SK-N-SH (cell line): ENCODE results near the gene CAMKMT. TPM values are rescaled to one million over a fixed set of nuclear protein-coding genes. Genes with fewer than 3 reads are reported as not detected.

Source experiments
- CTCF ChIA-PET: fragments of 300-600, 350-600 bp; formaldehyde crosslinking; extraction: SDS; loops from one replicate; lab custom pipeline; 2021; lab: Yijun Ruan, JAX
- POLR2A ChIA-PET: fragments of 350-600 bp; sonication (Branson Sonifier 250); formaldehyde crosslinking; extraction: SDS; loops from one replicate; lab custom pipeline; 2020; ENCODE audit warnings: antibody characterized with exemption, inconsistent platforms; lab: Yijun Ruan, JAX
- DNase-seq: peaks from one replicate; pipeline ENCODE4 v3.0.0; 2012
- H2AFZ ChIP-seq: fragments of 200-600 bp; sonication (generic); 2 replicates; pipeline ENCODE4 v1.8.1; 2016; ENCODE audit warnings: antibody characterized with exemption, mild to moderate bottlenecking, low read depth
- H3F3A ChIP-seq: fragments of 200-600 bp; sonication (generic); replicated peaks from 2 replicates; pipeline ENCODE3; 2016; ENCODE audit warnings: antibody characterized with exemption, mild to moderate bottlenecking; ENCODE audit not compliant: insufficient read depth
- H3K27ac ChIP-seq, 2 experiments: fragments of 200-500 bp in 1 of 2; fragments of 200-600 bp in 1 of 2; sonication (Bioruptor generic) in 1 of 2; sonication (generic), shearing (Covaris generic) in 1 of 2; 2 replicates each; pipeline versions ENCODE4 v1.5.1 to v1.6.1; 2014 to 2016; ENCODE audit warnings: low read depth in 2 of 2, inconsistent platforms in 1 of 2, low read length in 1 of 2, mild to moderate bottlenecking in 1 of 2, mixed read lengths in 1 of 2
- H3K27me3 ChIP-seq: fragments of 200-600 bp; sonication (generic), shearing (Covaris generic); 2 replicates; pipeline ENCODE4 v1.6.1; 2016; ENCODE audit warnings: mixed run types; ENCODE audit not compliant: insufficient read depth
- H3K36me3 ChIP-seq, 2 experiments: fragments of 200-500 bp in 1 of 2; fragments of 200-600 bp in 1 of 2; sonication (Bioruptor generic) in 1 of 2; sonication (generic) in 1 of 2; replicated peaks in 1 of 2; 2 replicates each; pipeline versions ENCODE3 to v1.5.1; 2014 to 2016; ENCODE audit warnings: low read length in 1 of 2, mild to moderate bottlenecking in 1 of 2; ENCODE audit not compliant: insufficient read depth in 2 of 2, control insufficient read depth in 1 of 2
- H3K4me1 ChIP-seq, 2 experiments: fragments of 200-500 bp in 1 of 2; fragments of 200-600 bp in 1 of 2; sonication (Bioruptor generic) in 1 of 2; sonication (generic), shearing (Covaris generic) in 1 of 2; 2 replicates each; pipeline versions ENCODE4 v1.5.1 to v1.6.1; 2014 to 2016; ENCODE audit warnings: low read depth in 1 of 2, low read length in 1 of 2, mixed run types in 1 of 2; ENCODE audit not compliant: insufficient read depth in 2 of 2, control insufficient read depth in 1 of 2
- H3K4me2 ChIP-seq: fragments of 200-600 bp; sonication (generic), shearing (Covaris generic); 2 replicates; pipeline ENCODE4 v1.6.1; 2017; ENCODE audit warnings: mixed run types
- H3K4me3 ChIP-seq, 2 experiments: fragments of 200-500 bp in 1 of 2; fragments of 200-600 bp in 1 of 2; sonication (Bioruptor generic) in 1 of 2; sonication (generic), shearing (Covaris generic) in 1 of 2; 2 replicates each; pipeline versions ENCODE4 v1.5.1 to v1.8.1; 2014 to 2016; ENCODE audit warnings: low read depth in 2 of 2, inconsistent platforms in 1 of 2, low read length in 1 of 2, mild to moderate bottlenecking in 1 of 2, mixed read lengths in 1 of 2, moderate library complexity in 1 of 2
- H3K79me2 ChIP-seq: fragments of 200-600 bp; sonication (generic); 2 replicates; pipeline ENCODE4 v1.8.1; 2017; ENCODE audit warnings: mild to moderate bottlenecking; ENCODE audit not compliant: insufficient read depth
- H3K9ac ChIP-seq: fragments of 200-600 bp; sonication (generic); 2 replicates; pipeline ENCODE4 v1.6.1; 2017; ENCODE audit warnings: mixed run types
- H3K9me2 ChIP-seq: fragments of 200-600 bp; sonication (generic); 2 replicates; pipeline ENCODE4 v1.6.1; 2017; ENCODE audit warnings: mixed run types
- H3K9me3 ChIP-seq: fragments of 200-600 bp; sonication (generic); 2 replicates; pipeline ENCODE4 v1.6.1; 2017; ENCODE audit warnings: mixed run types, mild to moderate bottlenecking, moderate library complexity
- H4K20me1 ChIP-seq: fragments of 200-600 bp; sonication (generic); 2 replicates; pipeline ENCODE4 v1.6.1; 2017; ENCODE audit warnings: mild to moderate bottlenecking, mixed run types; ENCODE audit not compliant: insufficient read depth
- CHD2 ChIP-seq: fragments of 150-350 bp; IDR thresholded peaks from 2 replicates; pipeline ENCODE4 v1.6.1; 2018; ENCODE audit warnings: low read length; ENCODE audit not compliant: partially characterized antibody
- CTCF ChIP-seq: fragments of 200-600 bp; sonication (generic); IDR thresholded peaks from 2 replicates; pipeline ENCODE4 v1.6.1; 2017; ENCODE audit warnings: antibody characterized with exemption, mild to moderate bottlenecking, moderate library complexity
- ELF1 ChIP-seq: IDR thresholded peaks from 2 replicates; pipeline ENCODE4 v1.4.0; 2012
- EZH2phosphoT487 ChIP-seq: fragments of 200-600 bp; sonication (generic); IDR thresholded peaks from 2 replicates; pipeline ENCODE4 v1.6.1; 2017; ENCODE audit warnings: low read depth, mixed run types, mild to moderate bottlenecking, antibody characterized with exemption, moderate library complexity, borderline replicate concordance
- FOXM1 ChIP-seq: IDR thresholded peaks from 2 replicates; pipeline ENCODE4 v1.4.0; 2012; ENCODE audit warnings: low read depth, mild to moderate bottlenecking
- GABPA ChIP-seq: IDR thresholded peaks from 2 replicates; pipeline ENCODE4 v1.4.0; 2012; ENCODE audit warnings: low read depth, mild to moderate bottlenecking
- GATA2 ChIP-seq: sonication (generic); formaldehyde crosslinking; IDR thresholded peaks from 2 replicates; pipeline ENCODE4 v1.5.0; 2020; ENCODE audit warnings: mild to moderate bottlenecking, missing genetic modification reagents
- IRF3 ChIP-seq: fragments of 150-350 bp; IDR thresholded peaks from 2 replicates; pipeline ENCODE4 v1.6.1; 2016; ENCODE audit warnings: mild to moderate bottlenecking, low read depth, low read length
- MXI1 ChIP-seq: IDR thresholded peaks from 2 replicates; pipeline ENCODE4 v1.6.1; 2012; ENCODE audit warnings: mild to moderate bottlenecking, low read depth, low read length, improper control_type of control experiment
- NRF1 ChIP-seq: IDR thresholded peaks from 2 replicates; pipeline ENCODE4 v1.6.1; 2012; ENCODE audit warnings: low read depth, mild to moderate bottlenecking, low read length
- RCOR1 ChIP-seq: fragments of 150-350 bp; IDR thresholded peaks from 2 replicates; pipeline ENCODE4 v1.6.1; 2017; ENCODE audit warnings: antibody characterized with exemption, low read length
- REST ChIP-seq: IDR thresholded peaks from 2 replicates; pipeline ENCODE4 v1.6.1; 2012; ENCODE audit warnings: mild to moderate bottlenecking, low read depth, low read length, moderate library complexity
- RXRA ChIP-seq: IDR thresholded peaks from 2 replicates; pipeline ENCODE4 v1.4.0; 2012; ENCODE audit warnings: low read depth, mild to moderate bottlenecking, borderline replicate concordance
- TCF12 ChIP-seq: IDR thresholded peaks from 2 replicates; pipeline ENCODE4 v1.4.0; 2012
- TEAD4 ChIP-seq: IDR thresholded peaks from 2 replicates; pipeline ENCODE4 v1.4.0; 2012; ENCODE audit warnings: mild to moderate bottlenecking, borderline replicate concordance; ENCODE audit not compliant: insufficient read depth
- USF2 ChIP-seq: fragments of 150-350 bp; IDR thresholded peaks from 2 replicates; pipeline ENCODE4 v1.6.1; 2017; ENCODE audit warnings: antibody characterized with exemption, low read length, low read depth, borderline replicate concordance
- WGBS: methylation state at CpG from one replicate; pipeline ENCODE4 v1.1.6; 2017; ENCODE audit warnings: low lambda C conversion rate; 5-methylcytosine and 5-hydroxymethylcytosine counted together
- polyA plus RNA-seq, 3 experiments: library from polyadenylated mRNA; depleted of rRNA; stranded (reverse); fragments of >200 nt; gene quantifications; 2 replicates each; pipeline ENCODE4 v1.2.3, GENCODE V29; 2012
- TF ChIP-seq, protein P1 (sequence below): IDR thresholded peaks from 2 replicates; pipeline ENCODE4 v1.4.0; 2012; ENCODE audit warnings: low read depth, borderline replicate concordance
- TF ChIP-seq, protein P2 (sequence below): IDR thresholded peaks from 2 replicates; pipeline ENCODE4; 2012

CAMKMT gene
- polyA plus RNA-seq, 1 of the 3 experiments (the other 2 are of a cell fraction): 5.9 TPM

GRCh38 chr2:44708661-44709000 lies 346.9 kb downstream of the CAMKMT start:
- no peak for TF ChIP-seq CHD2
- no peak for TF ChIP-seq RCOR1
- TF ChIP-seq FOXM1: no peak
- TF ChIP-seq MXI1: no peak
- no peak for TF ChIP-seq EZH2phosphoT487
- no peak for TF ChIP-seq GATA2 (CRISPR knock-in tag)
- TF ChIP-seq CTCF: no peak
- no peak for TF ChIP-seq IRF3
- no peak for TF ChIP-seq TCF12
- no peak for TF ChIP-seq GABPA
- TF ChIP-seq TEAD4: no peak
- TF ChIP-seq, protein P1, sequence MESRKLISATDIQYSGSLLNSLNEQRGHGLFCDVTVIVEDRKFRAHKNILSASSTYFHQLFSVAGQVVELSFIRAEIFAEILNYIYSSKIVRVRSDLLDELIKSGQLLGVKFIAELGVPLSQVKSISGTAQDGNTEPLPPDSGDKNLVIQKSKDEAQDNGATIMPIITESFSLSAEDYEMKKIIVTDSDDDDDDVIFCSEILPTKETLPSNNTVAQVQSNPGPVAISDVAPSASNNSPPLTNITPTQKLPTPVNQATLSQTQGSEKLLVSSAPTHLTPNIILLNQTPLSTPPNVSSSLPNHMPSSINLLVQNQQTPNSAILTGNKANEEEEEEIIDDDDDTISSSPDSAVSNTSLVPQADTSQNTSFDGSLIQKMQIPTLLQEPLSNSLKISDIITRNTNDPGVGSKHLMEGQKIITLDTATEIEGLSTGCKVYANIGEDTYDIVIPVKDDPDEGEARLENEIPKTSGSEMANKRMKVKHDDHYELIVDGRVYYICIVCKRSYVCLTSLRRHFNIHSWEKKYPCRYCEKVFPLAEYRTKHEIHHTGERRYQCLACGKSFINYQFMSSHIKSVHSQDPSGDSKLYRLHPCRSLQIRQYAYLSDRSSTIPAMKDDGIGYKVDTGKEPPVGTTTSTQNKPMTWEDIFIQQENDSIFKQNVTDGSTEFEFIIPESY: no peak
- no peak for TF ChIP-seq NRF1
- no peak for TF ChIP-seq REST
- TF ChIP-seq RXRA: no peak
- TF ChIP-seq USF2: no peak
- TF ChIP-seq, protein P2, sequence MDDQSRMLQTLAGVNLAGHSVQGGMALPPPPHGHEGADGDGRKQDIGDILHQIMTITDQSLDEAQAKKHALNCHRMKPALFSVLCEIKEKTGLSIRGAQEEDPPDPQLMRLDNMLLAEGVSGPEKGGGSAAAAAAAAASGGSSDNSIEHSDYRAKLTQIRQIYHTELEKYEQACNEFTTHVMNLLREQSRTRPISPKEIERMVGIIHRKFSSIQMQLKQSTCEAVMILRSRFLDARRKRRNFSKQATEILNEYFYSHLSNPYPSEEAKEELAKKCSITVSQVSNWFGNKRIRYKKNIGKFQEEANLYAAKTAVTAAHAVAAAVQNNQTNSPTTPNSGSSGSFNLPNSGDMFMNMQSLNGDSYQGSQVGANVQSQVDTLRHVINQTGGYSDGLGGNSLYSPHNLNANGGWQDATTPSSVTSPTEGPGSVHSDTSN: no peak
- TF ChIP-seq ELF1: no peak
- no peak for DNase-seq
- no peaks in the 10 kb centered on the region for H3K79me2 ChIP-seq
- H3K27me3 ChIP-seq: no peaks in the 10 kb centered on the region
- no peak overlapping the region for H3K4me2 ChIP-seq
- CTCF ChIA-PET: interaction anchor here (0.6 to 9.1 kb wide), 18 partner anchors 9 to 249 kb away, joined by 3 to 147 read pairs (median 4); no protein-coding TSS in a partner anchor
- no peaks in the 10 kb centered on the region for H3F3A ChIP-seq
- no peak overlapping the region for H3K4me3 ChIP-seq
- WGBS: 64% methylated on average over 3 of the region's 3 CpGs
- no peaks in the 10 kb centered on the region for H4K20me1 ChIP-seq
- H3K9me3 ChIP-seq: no peaks in the 10 kb centered on the region
- H3K27ac ChIP-seq: peak overlapping the region in 1 of 2 experiments; percentile 100; a peak in 2 of 4 replicates
- no peaks in the 10 kb centered on the region for H3K36me3 ChIP-seq
- POLR2A ChIA-PET: interaction anchor here (0.7 to 3.4 kb wide), 5 partner anchors 28 to 235 kb away, joined by 4 to 26 read pairs (median 5); no protein-coding TSS in a partner anchor
- peaks cover 0 to 79% of the 10 kb centered on the region in 2 experiments; a peak in 2 of 4 replicates for H3K4me1 ChIP-seq
- H3K9me2 ChIP-seq: no peaks in the 10 kb centered on the region
- H3K9ac ChIP-seq: no peak overlapping the region
- peak overlapping the region; percentile 23; the same call in 1 of the 2 replicates for H2AFZ ChIP-seq
